Vagina (tissue), 2 donors: Measurements from ENCODE around the gene SH3GL2.

Experiments used
- POLR2A ChIP-seq, 2 donors: fragments of 450-650 bp; IDR thresholded peaks; one replicate each; pipeline ENCODE4 v1.6.1; 2017; ENCODE audit warnings: antibody characterized with exemption in 2 of 2, mild to moderate bottlenecking in 2 of 2, moderate library complexity in 2 of 2
- POLR2AphosphoS5 ChIP-seq, 2 donors: sonication (generic); formaldehyde crosslinking; IDR thresholded peaks; one replicate each; pipeline ENCODE4 v1.9.0; 2017; ENCODE audit warnings: antibody characterized with exemption in 2 of 2, mild to moderate bottlenecking in 2 of 2, low read depth in 1 of 2; ENCODE audit not compliant: insufficient read depth in 1 of 2
- TF ChIP-seq, protein P1 (sequence below), 3 experiments: fragments of 450-650 bp in 2 of 3; fragments of 200-600 bp in 1 of 3; sonication (generic) in 1 of 3; IDR thresholded peaks; one replicate each; pipeline ENCODE4 v1.5.1; 2017 to 2019; ENCODE audit warnings: antibody characterized with exemption in 3 of 3, mild to moderate bottlenecking in 2 of 3, moderate library complexity in 2 of 3

DNA sequence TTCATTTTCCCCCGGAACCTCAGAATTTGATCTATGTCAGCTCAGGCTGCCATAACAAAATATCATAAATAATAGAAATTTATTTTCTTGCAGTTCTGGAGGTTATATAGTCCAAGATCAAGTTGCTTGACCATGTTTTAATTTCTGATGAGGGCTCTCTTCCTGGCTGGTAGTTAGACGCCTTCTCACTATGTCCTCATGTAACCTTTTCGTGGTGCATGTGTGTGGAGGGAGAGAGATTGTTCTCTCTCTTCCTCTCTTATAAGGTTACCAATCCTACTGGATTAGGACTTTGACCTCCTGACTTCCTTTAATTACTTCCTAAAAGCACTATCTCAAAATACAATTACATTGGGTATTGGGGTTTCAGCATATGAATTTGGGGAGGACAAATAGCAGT is 198.6 kb downstream of the SH3GL2 start:
- TF ChIP-seq, protein P1, sequence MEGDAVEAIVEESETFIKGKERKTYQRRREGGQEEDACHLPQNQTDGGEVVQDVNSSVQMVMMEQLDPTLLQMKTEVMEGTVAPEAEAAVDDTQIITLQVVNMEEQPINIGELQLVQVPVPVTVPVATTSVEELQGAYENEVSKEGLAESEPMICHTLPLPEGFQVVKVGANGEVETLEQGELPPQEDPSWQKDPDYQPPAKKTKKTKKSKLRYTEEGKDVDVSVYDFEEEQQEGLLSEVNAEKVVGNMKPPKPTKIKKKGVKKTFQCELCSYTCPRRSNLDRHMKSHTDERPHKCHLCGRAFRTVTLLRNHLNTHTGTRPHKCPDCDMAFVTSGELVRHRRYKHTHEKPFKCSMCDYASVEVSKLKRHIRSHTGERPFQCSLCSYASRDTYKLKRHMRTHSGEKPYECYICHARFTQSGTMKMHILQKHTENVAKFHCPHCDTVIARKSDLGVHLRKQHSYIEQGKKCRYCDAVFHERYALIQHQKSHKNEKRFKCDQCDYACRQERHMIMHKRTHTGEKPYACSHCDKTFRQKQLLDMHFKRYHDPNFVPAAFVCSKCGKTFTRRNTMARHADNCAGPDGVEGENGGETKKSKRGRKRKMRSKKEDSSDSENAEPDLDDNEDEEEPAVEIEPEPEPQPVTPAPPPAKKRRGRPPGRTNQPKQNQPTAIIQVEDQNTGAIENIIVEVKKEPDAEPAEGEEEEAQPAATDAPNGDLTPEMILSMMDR (IDR thresholded peaks at IDR 0.05), result no peak
- TF ChIP-seq POLR2AphosphoS5 (IDR thresholded peaks at IDR 0.05; ENCODE audit: insufficient read depth in 1 of 2, low read depth in 1 of 2) (no peak), POLR2A (IDR thresholded peaks at IDR 0.05) (no peak)
